SJSA1 (cell line): ENCODE measurements around the gene KRTAP10-5. TPM values are rescaled to one million over a fixed set of nuclear protein-coding genes. Genes with fewer than 3 reads are reported as not detected.

Experiments used
- DNase-seq, 2 experiments: peaks; one replicate each; pipeline ENCODE4 v3.0.0-alpha.2; 2015 to 2020; ENCODE audit warnings: low spot score in 2 of 2, low read depth in 1 of 2
- H3K27ac ChIP-seq: fragments of 250-450 bp; sonication (Bioruptor Pico); 2 replicates; pipeline ENCODE4 v1.5.1; 2020; ENCODE audit warnings: mild to moderate bottlenecking, moderate library complexity
- H3K27me3 ChIP-seq: fragments of 250-450 bp; sonication (Bioruptor Pico); replicated peaks from 2 replicates; pipeline ENCODE4 v1.5.1; 2020; ENCODE audit warnings: mild to moderate bottlenecking, moderate library complexity
- H3K36me3 ChIP-seq: fragments of 250-450 bp; sonication (Bioruptor Pico); 2 replicates; pipeline ENCODE4 v1.5.1; 2020; ENCODE audit warnings: mild to moderate bottlenecking
- H3K4me1 ChIP-seq: fragments of 250-450 bp; sonication (Bioruptor Pico); replicated peaks from 2 replicates; pipeline ENCODE4 v1.6.1; 2021; ENCODE audit warnings: mild to moderate bottlenecking
- H3K4me3 ChIP-seq: fragments of 250-450 bp; sonication (Bioruptor Pico); 2 replicates; pipeline ENCODE4 v1.5.1; 2020; ENCODE audit warnings: mild to moderate bottlenecking
- H3K9me3 ChIP-seq: fragments of 250-450 bp; sonication (Bioruptor Pico); replicated peaks from 2 replicates; pipeline ENCODE4 v1.5.1; 2020; ENCODE audit warnings: mild to moderate bottlenecking
- total RNA-seq: library from RNA; depleted of rRNA; stranded (reverse); fragments of >200 nt; shearing (Covaris generic); gene quantifications from 2 replicates; pipeline ENCODE4 v1.2.3, GENCODE V29; 2014

The KRTAP10-5 gene
- total RNA-seq, 1 experiment from 2014 or later = not detected

DNA sequence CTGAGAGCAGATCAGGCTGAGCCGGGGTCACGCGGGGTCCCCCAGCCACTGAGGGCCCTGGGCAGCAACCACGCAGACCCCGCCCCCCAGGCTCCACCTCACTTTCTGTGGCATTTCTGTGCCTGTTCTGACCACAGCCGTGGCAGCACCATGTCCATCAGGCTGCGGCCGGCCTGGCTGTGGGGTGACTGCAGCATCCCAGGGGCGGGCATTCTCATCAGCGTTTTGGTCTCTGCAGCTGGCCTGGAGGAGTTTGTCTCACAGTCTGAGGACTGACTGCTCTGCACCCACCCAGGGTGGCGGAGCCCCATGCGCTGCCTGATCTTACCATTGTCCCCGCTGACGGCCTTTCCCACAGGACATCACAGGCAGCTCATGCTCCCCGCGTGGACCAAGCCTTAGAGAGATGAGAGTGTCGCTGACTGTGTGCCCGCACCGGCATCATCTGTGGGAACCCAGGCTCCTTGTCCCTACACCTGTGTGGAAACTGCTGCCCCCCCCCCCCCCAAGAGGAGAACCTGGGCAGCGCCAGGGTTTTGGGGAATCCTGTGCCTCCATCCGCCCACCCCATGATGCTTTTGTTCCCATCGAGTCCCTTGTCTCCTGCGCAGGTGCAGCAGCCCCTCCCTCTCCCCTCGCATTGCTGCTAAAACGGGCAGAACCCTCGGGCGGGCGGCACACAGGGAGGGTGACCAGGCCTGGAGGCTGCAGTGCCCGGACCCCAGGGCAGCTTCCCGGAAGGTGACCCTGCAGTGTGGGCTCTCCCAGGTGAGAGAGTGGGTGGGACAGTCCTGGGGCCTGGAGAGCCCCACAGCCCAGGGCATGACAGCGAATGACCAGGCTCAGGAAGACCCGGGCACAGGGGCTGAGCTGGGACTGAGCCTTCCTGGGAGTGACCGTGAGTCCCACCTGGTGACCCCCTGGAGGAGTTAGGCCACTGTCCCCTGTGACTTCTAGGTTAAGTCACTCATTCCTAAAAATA, 42.2 kb downstream of the KRTAP10-5 start:
- Histone ChIP-seq H3K36me3 (no peaks in the 10 kb centered on the region), H3K27me3 (peaks cover 3% of the 10 kb centered on the region; the same call in 1 of the 2 replicates), H3K27ac (no peak overlapping the region), H3K4me3 (no peak overlapping the region), H3K9me3 (no peaks in the 10 kb centered on the region), H3K4me1 (no peaks in the 10 kb centered on the region)
- no peak for DNase-seq

- Histone ChIP-seq H3K4me3 (no peak overlapping the region), H3K27ac (no peak overlapping the region), H3K9me3 (no peaks in the 10 kb centered on the region), H3K4me1 (no peaks in the 10 kb centered on the region), H3K36me3 (no peaks in the 10 kb centered on the region), H3K27me3 (peaks cover 3% of the 10 kb centered on the region; the same call in 1 of the 2 replicates)
- peak in 1 of 2 experiments; percentile 38 for DNase-seq
Measured at GRCh38 chr21:44535963-44536362, 44.4 kb downstream of the KRTAP10-5 start.

DNA sequence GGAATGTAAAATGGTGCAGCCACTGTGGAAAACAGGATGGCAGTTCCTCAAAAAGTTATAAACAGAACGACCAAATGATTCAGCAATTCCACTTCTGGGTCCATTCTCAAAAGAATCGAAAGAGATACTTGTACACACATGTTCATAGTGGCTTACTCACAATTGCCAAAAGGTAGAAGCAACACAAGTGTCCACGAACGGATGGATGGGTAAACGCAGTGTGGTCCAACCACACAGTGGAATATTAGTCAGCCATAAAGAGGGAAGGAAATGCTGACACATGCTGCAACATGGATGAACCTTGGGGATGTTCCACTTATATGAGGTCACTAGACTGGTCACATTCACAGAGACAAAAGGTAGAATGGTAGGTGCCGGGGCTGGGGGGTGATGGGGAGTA, 45.7 kb downstream of the KRTAP10-5 start:
- H3K9me3 ChIP-seq = no peaks in the 10 kb centered on the region

GRCh38 chr21:44533891-44534627, 46.3 kb downstream of the KRTAP10-5 start:
- Histone ChIP-seq H3K27ac (no peak overlapping the region), H3K4me1 (no peaks in the 10 kb centered on the region), H3K27me3 (peaks cover 3% of the 10 kb centered on the region; the same call in 1 of the 2 replicates), H3K36me3 (no peaks in the 10 kb centered on the region), H3K9me3 (no peaks in the 10 kb centered on the region), H3K4me3 (no peak overlapping the region)
- DNase-seq = no peak

More for the DNA sequence above, 45.7 kb downstream of the KRTAP10-5 start:
- Histone ChIP-seq H3K27me3 (peaks cover 3% of the 10 kb centered on the region; the same call in 1 of the 2 replicates), H3K4me3 (no peak overlapping the region), H3K4me1 (no peaks in the 10 kb centered on the region), H3K36me3 (no peaks in the 10 kb centered on the region), H3K27ac (no peak overlapping the region)
- no peak for DNase-seq

- H3K36me3 ChIP-seq = no peaks in the 10 kb centered on the region
- DNase-seq = no peak
- no peaks in the 10 kb centered on the region for H3K4me1 ChIP-seq
- no peak overlapping the region for H3K27ac ChIP-seq
- H3K27me3 ChIP-seq = peaks cover 3% of the 10 kb centered on the region; the same call in 1 of the 2 replicates
- no peak overlapping the region for H3K4me3 ChIP-seq
- no peaks in the 10 kb centered on the region for H3K9me3 ChIP-seq
Measured at GRCh38 chr21:44533121-44533890, 47.1 kb downstream of the KRTAP10-5 start.

DNA sequence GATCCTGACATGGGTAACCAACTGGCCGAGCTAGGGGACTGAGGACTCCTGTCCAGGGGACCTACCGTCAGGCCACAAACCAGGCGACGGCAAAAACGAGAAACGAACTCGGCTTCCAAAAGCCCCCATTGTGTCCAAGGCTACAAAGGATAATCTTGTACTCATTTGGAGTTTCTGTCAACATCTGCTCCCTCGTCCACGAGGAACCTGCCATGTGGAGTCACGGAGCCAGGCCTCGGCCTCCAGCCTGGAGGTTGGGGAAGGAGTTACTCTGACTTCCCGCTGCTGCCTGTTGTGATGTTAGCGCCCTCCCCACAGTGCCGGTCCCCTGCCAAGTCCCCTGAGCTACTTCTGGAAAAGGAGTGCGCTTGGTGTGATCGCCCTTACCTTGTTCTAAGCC, 47.7 kb downstream of the KRTAP10-5 start:
- H3K27me3 ChIP-seq = peaks cover 3% of the 10 kb centered on the region; the same call in 1 of the 2 replicates
- H3K9me3 ChIP-seq = no peaks in the 10 kb centered on the region
- H3K4me1 ChIP-seq = no peaks in the 10 kb centered on the region
- no peak overlapping the region for H3K27ac ChIP-seq
- no peak overlapping the region for H3K4me3 ChIP-seq
- H3K36me3 ChIP-seq = no peaks in the 10 kb centered on the region
- DNase-seq = no peak

DNA sequence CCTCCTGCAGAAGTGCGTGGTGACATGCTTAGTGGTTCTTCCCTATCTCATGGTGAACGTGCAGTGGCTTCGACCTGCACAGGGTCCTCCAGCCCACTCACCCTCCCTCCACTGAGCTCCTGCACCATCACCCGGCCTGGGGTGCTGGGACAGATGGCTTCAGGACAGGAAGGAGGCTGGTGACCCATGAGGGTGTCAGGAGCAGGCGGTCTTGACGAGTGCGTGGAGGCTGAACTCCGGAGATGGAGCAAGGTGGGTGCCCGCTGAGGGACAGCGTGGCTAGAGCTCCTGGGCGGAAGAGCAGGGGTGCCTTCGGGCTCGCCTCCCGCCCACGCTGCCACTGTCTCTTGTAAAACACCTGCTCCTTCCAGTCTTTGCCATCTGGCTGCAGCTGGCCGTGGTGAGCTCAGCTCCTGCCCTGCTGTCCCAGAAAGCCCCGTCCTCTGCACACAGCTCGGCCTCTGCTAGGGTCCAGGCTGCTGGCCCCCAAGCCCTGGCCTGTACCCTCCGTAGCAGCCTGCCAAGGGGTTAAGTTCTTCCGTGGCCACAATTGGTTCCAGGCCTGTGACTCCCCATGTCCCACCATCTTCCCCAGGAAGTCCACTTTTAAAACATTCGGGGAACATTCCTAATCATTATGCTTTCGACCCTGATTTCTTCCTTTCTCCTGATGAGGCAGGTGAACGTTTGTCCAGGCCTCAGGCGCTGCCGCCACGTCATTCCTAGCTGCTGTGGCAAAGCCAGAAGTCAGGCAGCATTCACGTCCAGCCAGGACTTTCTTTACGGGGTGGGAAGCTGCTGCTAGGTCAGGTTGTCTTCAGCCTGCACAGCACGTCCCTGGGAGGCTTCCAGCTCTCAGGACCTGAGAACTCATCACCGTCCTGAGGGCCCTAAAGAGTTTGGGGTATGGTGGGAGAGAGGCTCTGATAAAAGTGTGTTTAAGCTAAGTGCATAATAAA, 48.5 kb downstream of the KRTAP10-5 start:
- Histone ChIP-seq H3K36me3 (no peaks in the 10 kb centered on the region), H3K27me3 (peaks cover 3% of the 10 kb centered on the region; the same call in 1 of the 2 replicates), H3K27ac (no peak overlapping the region), H3K4me3 (no peak overlapping the region), H3K4me1 (no peaks in the 10 kb centered on the region), H3K9me3 (no peaks in the 10 kb centered on the region)
- DNase-seq = no peak

GRCh38 chr21:44530903-44531605, 49.4 kb downstream of the KRTAP10-5 start:
- Histone ChIP-seq H3K27ac (no peak overlapping the region), H3K4me1 (no peaks in the 10 kb centered on the region), H3K9me3 (no peaks in the 10 kb centered on the region), H3K36me3 (no peaks in the 10 kb centered on the region), H3K4me3 (no peak overlapping the region), H3K27me3 (no peaks in the 10 kb centered on the region)
- DNase-seq = no peak

DNA sequence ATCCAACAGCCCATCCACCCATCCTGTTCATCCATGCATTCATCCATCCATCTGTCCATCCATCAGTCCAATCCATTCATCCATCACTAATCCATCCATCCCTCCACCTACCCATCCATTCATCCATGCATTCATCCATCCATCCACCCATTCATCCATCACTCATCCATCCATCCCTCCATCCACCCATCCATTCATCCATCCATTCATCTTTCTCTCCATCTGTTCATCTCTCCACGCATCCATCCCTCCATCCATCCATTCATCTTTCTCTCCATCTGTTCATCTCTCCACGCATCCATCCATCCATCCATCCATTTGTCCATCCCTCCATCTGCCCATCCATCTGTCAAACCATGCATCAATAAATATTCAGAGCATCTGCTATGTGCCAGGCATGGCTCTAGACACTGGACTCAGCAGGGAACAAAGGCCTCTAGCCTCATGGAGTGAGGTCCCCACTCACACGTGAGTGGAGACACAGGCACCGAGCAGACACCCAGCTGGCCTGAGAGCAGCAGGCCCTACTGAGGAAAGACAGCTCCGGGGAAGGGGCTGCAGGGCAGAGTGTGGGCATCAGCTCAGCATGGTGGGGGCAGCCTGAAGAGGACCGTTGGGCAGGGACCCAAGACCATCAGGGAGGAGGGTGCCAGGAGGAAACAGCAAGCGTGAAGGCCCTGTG, 50.0 kb downstream of the KRTAP10-5 start:
- no peaks in the 10 kb centered on the region for H3K4me1 ChIP-seq
- no peak overlapping the region for H3K27ac ChIP-seq
- no peak for DNase-seq
- H3K9me3 ChIP-seq = no peaks in the 10 kb centered on the region
- no peaks in the 10 kb centered on the region for H3K27me3 ChIP-seq
- no peak overlapping the region for H3K4me3 ChIP-seq
- no peaks in the 10 kb centered on the region for H3K36me3 ChIP-seq

GRCh38 chr21:44529503-44530125, 50.8 kb downstream of the KRTAP10-5 start:
- peaks cover under 1% of the 10 kb centered on the region; the same call in 1 of the 2 replicates for H3K27me3 ChIP-seq
- no peak for DNase-seq
- H3K36me3 ChIP-seq = no peaks in the 10 kb centered on the region
- H3K27ac ChIP-seq = no peak overlapping the region
- no peaks in the 10 kb centered on the region; the same call in 1 of the 2 replicates for H3K9me3 ChIP-seq
- H3K4me1 ChIP-seq = no peaks in the 10 kb centered on the region
- H3K4me3 ChIP-seq = no peak overlapping the region
